HG03439 (cell line): ENCODE measurements around the gene HAUS7.

Source experiments
- ATAC-seq: cut with Tn5 transposase; IDR thresholded peaks from one replicate; pipeline ENCODE4 v1.9.1; 2021; ENCODE audit warnings: mild to moderate bottlenecking, moderate library complexity; ENCODE audit not compliant: unreplicated experiment

HAUS7 gene

GRCh38 chrX:153457136-153457825, 13.1 kb downstream of the HAUS7 start:
- ATAC-seq = no peak

GRCh38 chrX:153456704-153457103, 13.7 kb downstream of the HAUS7 start:
- ATAC-seq = no peak

- ATAC-seq = no peak
These were observed 14.2 kb downstream of the HAUS7 start for GRCh38 chrX:153456161-153456560.

GRCh38 chrX:153455571-153455970, 14.8 kb downstream of the HAUS7 start:
- no peak for ATAC-seq

- no peak for ATAC-seq
These were observed 15.3 kb downstream of the HAUS7 start for GRCh38 chrX:153454901-153455550.

- no peak for ATAC-seq
These were observed 19.5 kb downstream of the HAUS7 start for GRCh38 chrX:153450949-153451277.

- ATAC-seq = no peak
These were observed 20.0 kb downstream of the HAUS7 start for GRCh38 chrX:153450114-153450948.

GRCh38 chrX:153449368-153450113, 20.8 kb downstream of the HAUS7 start:
- no peak for ATAC-seq

GRCh38 chrX:153448556-153449367, 21.6 kb downstream of the HAUS7 start:
- no peak for ATAC-seq

- ATAC-seq = no peak
These were observed 22.8 kb downstream of the HAUS7 start for GRCh38 chrX:153447581-153447960.

GRCh38 chrX:153446950-153447580, 23.3 kb downstream of the HAUS7 start:
- ATAC-seq = no peak

- no peak for ATAC-seq
These were observed 23.8 kb downstream of the HAUS7 start for GRCh38 chrX:153446636-153446936.

GRCh38 chrX:153445856-153446635, 24.3 kb downstream of the HAUS7 start, which contains the start of gene TREX2:
Gene TREX2 (minus strand): TSS chrX:153446056. CDS start chrX:153445430, 626 bp downstream.
- no peak for ATAC-seq

- no peak for ATAC-seq
These were observed 25.1 kb downstream of the HAUS7 start for GRCh38 chrX:153445106-153445855.

GRCh38 chrX:153444333-153445011, 25.9 kb downstream of the HAUS7 start:
- no peak for ATAC-seq

GRCh38 chrX:153443476-153444332, 26.7 kb downstream of the HAUS7 start:
- ATAC-seq = no peak

GRCh38 chrX:153442463-153442862, 27.9 kb downstream of the HAUS7 start:
- ATAC-seq = no peak
